SHP77 (cell line): ENCODE results near the gene C14orf93.

Experiments used
- DNase-seq, 2 experiments: peaks; one replicate each; lab custom pipeline; 2025; lab: John Stamatoyannopoulos, UW

The C14orf93 gene

DNA sequence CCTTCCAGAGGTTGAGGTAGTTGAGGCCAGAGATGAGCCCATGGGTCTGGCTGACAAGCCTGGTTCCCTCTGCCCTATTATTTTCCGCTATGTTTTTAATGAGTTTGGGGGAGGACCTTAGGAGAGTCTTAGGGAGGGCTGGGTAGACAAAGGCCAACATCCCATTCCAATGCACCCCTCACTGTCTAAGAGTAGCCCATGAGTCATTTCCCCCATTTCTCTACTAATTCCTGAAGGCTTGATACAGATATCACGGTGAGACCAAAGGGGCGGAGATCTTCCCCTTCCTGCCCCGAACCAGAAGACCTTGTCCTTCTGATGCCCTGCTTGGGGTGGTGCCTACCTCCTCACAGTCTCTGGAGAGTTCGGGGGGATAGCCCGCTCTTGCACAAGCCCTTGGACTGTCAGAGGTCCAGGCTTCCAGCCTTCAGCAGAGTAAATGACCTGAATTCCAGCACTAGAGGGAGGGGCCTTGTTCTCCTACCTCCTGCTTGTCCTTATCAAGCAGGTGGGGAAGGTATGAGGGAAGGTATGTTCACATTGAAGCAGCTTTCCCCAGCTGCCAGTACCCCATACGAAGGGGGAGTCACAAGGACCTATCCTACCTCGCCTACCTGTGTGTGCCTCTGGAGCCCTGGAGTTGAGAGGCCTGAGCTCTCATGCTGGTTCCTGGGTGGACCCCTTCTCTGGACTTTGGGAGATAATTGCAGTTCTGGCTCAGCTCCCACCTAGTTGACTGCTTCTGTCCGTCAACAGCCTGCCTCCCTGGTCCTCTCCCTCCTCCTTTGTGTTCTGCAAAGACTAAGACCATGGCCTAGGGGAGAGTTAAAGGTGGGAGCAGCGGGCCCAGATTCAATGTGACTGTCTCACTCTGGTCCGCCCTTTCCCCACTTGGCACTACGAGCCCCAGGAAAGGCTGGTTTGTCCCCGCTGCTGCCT is 35.7 kb upstream of the C14orf93 start:
- no peak for DNase-seq

DNA sequence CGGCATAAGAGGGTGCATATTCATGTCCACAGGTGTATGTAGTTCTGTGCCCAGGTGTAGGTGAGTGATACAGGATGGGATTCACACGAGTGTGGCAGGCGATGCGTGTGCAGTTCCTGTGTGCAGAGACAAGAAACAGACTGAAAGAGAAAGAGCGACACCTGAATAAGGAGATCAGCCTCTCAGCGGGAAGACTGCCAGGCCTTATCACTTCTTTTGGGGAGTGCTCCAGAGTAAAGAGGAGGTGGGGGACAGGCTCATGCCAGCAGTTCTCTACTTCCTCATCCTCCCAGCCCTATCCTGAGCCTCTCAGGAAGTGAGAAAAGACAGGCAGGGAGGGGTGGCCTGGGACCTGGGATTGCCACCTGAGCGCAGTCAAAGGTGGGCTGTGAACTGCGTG is 34.9 kb upstream of the C14orf93 start:
- DNase-seq: no peak

DNA sequence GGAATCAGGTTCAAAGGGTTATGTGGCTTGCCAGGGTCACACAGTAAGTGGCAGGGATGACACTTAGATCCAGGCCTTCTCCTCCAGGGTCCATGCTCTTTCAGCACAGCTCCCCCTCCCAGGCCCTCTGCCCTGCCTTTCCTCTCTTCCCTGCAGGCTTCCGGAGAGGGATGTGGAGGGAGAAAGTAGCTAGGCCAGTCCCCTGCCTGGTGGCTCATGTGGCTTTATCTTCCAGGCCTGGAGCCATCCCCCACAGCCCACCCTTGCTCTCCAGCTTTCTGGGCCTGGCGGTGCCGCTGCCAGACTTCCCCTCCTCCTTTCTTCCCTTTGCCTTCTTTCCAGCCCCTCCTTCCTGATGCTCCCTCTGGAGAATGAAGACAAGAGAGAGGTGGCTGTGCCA is 33.8 kb upstream of the C14orf93 start:
- DNase-seq: no peak

DNA sequence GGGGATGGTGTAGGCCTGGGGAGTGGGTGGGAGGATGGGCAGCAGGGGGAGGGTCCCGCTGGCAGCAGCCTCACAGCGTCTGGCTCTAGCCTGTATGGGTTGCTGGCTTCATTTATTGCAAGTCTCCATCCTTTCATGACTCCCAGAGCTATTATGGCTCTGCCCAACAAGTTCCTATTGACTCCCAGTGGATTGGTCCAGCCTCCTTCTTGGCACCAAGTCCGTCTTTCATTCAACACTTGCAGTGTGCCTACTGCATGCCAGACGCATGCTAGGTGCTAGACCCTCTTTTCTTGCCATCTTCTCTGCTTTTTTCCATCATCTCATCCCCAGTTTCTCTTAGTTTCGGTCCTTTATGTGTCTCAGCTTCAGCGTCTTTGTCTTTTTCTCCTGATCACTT is 33.2 kb upstream of the C14orf93 start:
- no peak for DNase-seq

DNA sequence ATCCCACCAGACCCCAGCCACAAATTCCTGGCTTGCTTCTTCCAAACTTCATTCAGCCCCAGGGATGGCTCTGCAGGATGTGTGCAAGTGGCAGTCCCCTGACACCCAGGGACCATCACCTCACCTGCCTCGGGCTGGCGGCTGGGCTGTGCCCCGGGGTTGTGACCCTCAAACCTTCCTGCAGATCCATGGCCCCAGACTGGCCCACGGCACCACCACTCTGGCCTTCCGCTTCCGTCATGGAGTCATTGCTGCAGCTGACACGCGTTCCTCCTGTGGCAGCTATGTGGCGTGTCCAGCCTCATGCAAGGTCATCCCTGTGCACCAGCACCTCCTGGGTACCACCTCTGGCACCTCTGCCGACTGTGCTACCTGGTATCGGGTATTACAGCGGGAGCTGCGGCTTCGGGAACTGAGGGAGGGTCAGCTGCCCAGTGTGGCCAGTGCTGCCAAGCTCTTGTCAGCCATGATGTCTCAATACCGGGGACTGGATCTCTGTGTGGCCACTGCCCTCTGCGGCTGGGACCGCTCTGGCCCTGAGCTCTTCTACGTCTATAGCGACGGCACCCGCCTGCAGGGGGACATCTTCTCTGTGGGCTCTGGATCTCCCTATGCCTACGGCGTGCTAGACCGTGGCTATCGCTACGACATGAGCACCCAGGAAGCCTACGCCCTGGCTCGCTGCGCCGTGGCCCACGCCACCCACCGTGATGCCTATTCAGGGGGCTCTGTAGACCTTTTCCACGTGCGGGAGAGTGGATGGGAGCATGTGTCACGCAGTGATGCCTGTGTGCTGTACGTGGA is 32.4 kb upstream of the C14orf93 start, which contains the start of gene PSMB11:
TSS of gene PSMB11 (plus strand) at position 51 of the 804 bp plus-strand sequence. CDS start at position 65, 14 bp downstream.
- no peak for DNase-seq

DNA sequence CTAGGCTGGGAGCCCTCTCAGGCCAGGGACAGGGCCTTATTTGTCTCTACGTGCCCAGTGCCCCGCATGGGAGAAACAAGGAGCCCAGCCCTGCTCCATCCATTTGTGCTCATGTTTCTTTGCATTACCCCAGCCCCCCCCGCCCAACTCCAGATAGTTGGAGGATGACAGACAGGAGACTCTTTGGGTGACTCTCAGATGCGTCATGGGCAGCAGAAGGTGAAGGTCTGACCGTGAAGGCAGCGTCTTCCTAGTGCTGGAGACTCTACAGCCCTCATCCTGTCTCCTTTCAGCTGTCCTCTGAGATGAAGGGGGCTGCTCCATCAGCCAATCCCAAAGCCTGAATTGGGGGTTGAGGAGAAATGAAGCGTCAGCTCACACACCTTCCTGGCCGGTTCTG is 31.8 kb upstream of the C14orf93 start:
- no peak for DNase-seq

DNA sequence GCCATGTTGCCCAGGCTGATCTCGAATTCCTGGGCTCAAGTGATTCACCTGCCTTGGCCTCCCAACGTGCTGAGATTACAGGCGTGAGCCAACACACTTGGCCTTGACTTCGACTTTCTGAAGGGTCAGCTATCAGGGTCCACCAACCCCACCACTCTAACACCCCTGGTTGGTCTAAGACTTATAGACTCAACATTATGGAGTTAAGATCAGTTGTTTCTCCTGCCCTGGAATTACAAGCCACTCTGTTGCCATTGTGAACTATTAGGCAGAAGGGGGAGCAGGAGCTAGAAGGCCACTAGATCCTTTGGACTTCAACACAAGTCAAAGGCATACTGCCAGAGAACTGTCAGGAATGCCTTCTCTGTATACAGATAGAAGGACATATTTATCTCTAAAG is 30.2 kb upstream of the C14orf93 start:
- no peak for DNase-seq

DNA sequence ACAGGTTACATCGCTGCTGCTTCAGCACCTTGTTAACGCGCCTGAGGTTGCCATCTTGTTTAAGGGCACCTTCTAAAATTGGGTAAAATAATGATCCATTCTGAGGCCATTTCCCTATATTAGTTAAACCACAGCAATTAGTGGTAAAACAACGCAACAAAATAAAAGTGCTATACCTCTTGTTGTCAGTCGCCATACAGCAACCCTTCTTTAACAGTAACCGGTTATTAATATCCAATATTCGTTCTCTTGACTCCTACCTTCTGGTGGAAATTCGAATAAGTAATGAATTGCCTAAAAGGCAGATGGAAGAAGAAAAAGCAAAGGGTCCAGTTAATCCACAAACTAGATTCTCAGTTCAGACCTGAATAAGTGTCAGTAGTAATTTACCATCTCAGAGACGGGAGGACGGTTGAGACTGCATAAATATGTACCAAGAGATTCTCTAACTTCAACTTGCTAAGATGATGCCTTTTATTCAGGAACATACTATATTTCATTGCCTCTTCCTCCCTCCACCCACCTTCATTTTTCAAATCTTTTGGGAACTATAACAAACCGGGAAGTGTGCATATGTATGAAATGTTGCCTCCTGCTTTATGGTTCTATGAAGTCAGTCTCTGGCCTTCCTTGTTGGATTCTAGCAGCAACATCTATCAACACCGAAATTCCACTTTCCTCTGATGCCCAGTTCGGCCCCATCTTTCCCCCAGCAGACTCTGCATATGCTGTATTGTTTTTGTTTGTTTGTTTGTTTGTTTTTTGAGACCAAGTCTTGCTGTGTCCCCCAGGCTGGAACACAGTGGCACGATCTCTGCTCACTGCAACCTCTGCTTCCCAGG is 25.6 kb upstream of the C14orf93 start:
- DNase-seq: no peak

DNA sequence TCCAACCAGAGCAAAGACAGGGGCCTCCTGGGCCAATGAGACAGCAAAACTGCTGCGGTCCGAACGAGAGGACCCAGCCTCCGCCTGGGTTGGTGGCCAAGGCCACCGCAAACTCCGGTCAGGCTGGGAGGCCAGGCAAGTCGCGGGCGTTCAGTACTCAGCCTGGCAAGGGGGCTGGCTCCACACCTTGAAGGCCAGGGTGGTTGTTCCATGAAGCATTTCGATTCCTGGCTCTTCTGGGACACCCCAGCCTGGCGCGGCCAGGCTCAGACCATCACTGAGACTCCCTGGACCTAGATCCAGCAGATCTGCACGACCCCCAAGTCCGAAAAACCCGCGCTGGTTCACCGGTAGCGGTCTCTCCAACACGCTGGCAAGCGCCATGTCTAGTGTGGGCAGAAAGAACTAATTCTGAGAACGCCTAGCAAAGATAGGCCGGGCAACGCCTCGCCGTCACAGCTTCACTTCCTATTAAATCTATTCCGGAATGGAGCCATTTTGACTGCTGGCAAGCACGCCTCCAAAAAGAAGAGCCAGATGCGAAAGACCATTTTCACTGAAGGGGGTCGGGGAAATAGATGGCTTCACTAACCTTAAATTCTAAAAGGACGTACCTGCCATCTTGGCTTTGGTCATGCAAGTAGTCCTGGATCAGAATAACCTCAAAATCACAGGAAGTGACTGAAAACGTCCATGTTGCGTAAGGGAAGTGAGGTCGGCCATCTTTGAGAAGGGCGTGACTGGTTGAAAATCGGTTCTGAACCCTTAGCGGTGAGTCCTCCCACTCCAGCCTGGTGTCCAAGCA is 24.8 kb upstream of the C14orf93 start, which contains the start of gene PSMB5:
TSS of gene PSMB5 (minus strand) at position 403 of the 805 bp plus-strand sequence. CDS start at position 384, 19 bp downstream.
- no peak for DNase-seq

DNA sequence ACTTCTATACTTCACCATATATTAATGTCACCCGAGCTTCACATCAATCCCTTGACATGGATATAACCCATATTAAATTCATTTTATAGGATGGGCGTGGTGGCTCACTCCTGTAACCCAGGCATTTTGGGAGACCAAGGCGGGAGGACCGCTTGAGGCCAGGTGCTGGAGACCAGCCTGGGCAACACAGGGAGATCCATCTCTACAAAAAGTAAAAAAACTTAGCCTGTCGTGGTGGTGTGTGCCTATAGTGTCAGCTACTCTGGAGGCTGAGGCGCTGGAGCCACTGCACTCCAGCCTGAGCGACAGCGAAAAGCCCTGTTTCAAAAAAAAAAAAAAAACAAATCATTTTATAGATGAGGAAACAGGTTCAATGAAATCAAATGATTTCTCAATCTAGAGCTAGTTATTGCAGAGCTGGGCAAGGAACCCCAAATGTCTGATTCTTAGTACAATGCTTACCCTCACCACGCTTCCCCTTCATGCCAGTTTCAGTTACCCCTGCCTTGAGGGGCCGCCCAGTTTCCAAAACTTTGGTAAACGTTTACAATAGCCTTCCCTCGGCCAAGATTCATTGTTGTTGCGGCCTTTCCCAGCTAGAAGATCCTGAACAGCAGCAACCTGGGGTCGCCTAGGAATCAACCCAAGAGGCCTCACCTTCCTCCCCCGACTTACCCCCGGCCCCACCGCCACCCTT is 24.0 kb upstream of the C14orf93 start:
- DNase-seq: no peak

DNA sequence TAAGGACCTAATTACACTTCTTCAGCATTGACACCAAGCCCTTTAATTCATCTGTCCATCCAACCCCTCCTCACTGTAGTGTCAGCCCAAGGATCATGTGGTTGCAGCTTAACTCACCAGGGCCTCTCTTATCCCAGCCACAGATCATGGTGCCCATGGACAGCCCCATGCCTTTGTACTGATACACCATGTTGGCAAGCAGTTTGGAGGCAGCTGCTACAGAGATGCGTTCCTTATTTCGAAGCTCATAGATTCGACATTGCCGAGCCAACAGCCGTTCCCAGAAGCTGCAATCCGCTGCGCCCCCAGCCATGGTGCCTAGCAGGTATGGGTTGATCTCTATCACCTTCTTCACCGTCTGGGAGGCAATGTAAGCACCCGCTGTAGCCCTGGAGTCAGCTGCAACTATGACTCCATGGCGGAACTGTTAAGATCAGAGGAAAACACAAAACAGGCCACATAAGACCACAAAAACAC is 23.3 kb upstream of the C14orf93 start:
- DNase-seq: no peak

DNA sequence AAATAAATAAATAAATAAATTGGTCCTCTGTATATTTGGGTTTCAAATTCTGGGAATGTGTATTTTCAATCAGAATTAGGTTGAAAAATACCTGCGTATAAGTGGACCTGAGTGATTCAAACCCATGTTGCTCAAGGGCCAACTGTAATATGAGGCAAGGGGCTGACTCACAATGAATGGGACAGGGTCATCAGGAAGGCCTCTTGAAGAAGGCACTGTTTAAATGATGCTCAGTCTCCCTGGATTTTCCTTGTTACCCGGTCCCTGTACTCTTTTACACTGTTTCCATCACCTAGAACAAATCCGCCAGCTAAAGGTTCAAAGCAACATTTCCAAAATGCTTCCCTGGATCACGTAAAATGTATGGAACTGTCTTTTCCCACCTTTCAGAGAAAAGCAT is 21.0 kb upstream of the C14orf93 start:
- no peak for DNase-seq

DNA sequence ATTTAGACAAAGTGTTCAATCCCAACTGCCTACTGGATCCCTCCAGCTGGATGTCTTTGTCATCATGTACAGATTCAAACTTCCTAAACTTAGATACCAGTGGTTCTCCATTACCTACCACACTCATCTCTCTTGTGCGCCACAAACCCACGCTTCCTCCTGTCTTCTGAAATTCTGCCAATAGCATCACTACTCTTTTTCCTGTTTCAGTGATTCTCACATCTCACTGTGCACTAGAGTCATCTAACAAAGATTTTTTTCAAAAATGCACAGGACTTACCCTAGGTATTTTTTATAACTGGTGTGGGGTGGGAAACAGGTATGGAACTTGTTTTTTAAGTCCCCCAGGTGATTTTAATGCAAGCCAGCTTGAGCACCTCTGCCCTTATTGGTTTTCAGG is 18.9 kb upstream of the C14orf93 start:
- DNase-seq: no peak

DNA sequence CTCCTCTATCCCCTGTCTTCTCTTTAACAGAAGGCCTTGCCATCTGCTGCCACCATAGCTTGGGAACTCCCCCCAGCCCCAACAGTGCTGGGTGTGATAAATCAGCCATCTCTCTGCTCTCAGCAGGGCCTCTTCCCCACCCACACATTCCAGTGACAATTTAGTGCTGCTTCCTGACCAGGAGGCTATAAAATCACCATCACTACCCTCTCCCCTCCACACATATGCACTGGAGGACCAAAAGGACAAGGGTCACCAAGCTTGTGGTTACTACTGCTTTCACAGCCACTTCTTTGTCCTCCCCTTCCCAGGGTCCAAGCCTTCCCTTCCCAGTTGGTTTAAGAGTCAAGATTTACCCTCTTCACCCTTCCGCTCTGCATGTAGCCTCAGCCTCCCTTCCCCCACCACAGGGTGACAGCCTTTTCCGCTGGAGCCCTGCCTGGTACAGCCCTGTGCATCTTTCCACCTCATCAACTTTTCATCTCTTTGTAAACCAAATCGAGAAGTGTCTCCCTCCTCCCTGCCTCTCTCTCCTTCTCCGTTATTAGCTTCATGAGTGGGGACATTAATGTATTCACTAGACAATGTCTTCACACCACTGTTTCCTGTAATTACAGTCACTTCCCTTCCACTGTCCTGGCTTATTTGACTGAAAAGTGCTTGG is 15.3 kb upstream of the C14orf93 start:
- no peak for DNase-seq

DNA sequence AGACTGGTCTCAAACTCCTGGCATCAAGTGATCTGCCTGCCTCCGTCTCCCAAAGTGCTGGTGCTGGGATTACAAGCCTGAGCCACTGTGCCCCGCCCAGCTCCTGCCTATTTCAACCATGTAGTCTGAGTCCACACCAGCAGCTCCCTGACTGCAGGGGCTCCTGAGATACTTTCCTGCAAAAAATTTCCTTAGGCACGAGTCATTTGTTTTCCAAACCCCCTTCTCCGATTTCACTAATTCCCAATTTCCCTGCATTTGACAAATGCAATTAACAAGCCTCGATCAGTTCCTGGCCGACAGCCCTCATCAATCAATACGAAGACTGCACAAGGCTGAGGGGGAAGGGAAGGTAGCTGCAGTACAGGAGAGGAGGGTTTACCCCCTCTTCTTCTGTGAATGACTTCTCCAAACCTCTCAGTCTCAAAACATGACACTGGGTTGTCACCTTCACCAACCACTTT is 14.7 kb upstream of the C14orf93 start:
- DNase-seq: no peak

DNA sequence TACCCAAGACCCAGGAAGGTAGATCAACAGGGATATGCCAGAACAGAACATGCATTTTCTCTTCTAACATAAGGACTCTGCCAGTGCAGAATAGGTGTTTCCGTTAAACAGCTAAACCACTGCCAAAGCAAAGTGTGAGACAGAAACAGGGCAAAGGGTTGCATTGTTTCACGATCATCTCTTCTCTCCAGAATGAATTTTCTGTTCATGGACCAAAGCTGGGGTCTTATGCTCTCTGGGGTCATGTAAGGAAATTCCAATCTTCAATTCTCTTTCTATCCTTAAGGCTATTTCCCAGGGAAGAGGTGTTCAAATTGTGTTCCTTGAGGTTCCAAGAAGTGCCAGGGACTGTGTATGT is 13.8 kb upstream of the C14orf93 start:
- DNase-seq: no peak

DNA sequence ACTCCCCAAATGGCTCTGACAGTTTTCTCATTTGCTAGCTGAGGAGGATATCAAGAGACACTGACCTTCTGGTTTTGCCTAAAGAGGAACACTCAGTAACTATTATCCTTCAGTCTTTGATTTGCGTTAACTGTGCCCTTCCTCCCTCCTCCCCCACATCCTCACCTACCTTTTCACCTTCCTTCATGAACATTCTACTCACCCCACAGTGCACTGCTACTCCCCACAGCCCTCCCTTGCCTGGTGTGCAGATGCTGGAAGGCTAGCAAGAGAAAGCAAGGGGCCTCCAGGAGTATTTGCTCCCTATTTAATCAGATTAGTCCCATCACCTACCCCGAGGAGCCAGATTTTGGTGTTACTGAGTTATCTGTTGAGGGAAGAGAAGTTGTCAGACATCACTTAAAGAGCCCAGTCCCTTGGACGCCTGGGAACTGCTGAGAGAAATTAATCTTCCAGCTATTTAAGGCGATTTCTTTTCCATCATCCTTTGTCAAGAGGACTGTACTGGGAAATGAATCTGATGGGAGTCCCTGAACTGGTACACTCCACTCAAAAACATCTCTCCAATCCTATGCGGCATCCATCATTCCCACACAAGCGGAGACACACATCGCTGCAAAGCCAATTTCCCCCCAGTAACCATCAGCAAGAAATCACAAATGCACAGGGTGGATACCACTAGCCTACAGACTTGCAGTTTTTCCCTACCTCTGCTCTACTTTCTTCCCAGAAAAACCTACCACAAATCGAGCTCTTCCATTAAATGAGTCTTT is 13.3 kb upstream of the C14orf93 start:
- DNase-seq: no peak

DNA sequence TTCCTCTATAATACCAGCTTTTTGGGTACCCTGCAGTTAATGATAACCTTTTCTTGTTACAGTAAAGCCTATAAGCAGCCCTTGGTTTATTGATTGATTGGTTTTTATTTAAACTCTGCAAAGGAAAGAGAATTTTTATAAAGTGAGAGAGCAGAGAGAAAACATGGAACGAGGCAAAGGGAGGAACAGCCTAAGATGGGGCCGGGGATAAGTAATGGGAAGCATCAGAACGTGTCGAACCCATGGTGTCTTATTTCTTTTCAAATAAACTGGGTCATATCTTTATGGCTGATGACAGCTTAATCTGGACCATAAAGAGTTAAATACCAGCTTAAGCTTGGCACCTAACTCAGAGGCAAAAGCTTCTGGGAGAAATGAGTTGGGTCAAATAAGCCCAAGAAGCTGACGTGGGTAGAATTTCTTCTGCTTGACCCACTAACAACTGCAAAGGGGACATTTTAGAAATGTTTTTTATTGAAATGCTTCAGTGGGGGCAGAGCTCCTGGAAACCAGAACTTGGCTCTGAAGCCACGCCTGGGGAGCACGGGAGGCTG is 12.0 kb upstream of the C14orf93 start:
- DNase-seq: no peak

DNA sequence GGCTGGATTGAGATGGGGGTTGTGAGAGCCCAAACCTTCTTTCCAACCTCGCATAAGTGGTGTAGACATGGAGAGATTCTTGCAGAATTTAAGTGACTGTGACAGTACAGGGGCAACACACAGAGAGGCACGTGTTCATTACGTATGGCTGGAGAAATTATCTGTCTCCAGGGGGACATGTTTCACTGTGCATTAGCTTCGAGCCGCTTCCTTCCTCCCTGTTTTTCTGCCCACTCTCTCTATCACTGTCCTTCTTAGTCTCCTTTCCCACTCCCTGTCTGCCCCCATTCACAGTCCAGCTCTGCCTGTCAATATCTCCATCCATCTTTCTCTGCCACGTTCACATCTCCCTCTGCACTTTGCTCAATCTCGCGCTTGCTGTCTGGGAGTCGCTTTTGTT is 11.5 kb upstream of the C14orf93 start:
- no peak for DNase-seq
